GM12878 (cell line): ENCODE data around the gene CCDC85A. TPM values are rescaled to one million over a fixed set of nuclear protein-coding genes. Genes with fewer than 3 reads are reported as not detected.
"Not testable (repeated sequence)": the region's sequence is repeated elsewhere in the genome, so short reads cannot be mapped to it uniquely, and the experiment has no call there.

Experiments used
- ATAC-seq: fragments of 200-7000 bp; cut with Tn5 transposase; 3 replicates; pipeline ENCODE4 v1.9.1; 2020; ENCODE audit warnings: mild to moderate bottlenecking, moderate library complexity
- BruUV-seq: library from RNA; stranded (reverse); fragments of 400-500 nt; replicated peaks from 2 replicates; lab custom pipeline; 2021; lab: Mats Ljungman, UMichigan
- CTCF ChIA-PET: fragments of 300-600 bp; sonication (Branson Sonifier 250); formaldehyde crosslinking; extraction: SDS; loops from one replicate; lab custom pipeline; 2021; ENCODE audit warnings: inconsistent platforms; lab: Yijun Ruan, JAX
- POLR2A ChIA-PET: fragments of 350-600 bp; formaldehyde crosslinking; extraction: SDS; loops from one replicate; lab custom pipeline; 2021; ENCODE audit warnings: inconsistent platforms; lab: Charles Lee
- RAD21 ChIA-PET: fragments of 300-600 bp; sonication (Branson Sonifier 250); formaldehyde crosslinking; loops from one replicate; lab custom pipeline; 2023; ENCODE audit warnings: antibody characterized with exemption; ENCODE audit not compliant: unreplicated experiment; lab: Charles Lee
- SMC1A ChIA-PET: fragments of 300-600 bp; sonication (Branson Sonifier 250); formaldehyde crosslinking; loops from one replicate; lab custom pipeline; 2023; ENCODE audit not compliant: unreplicated experiment, uncharacterized antibody; lab: Charles Lee
- DNase-seq: peaks from one replicate; pipeline ENCODE4 v3.0.0-alpha.2; 2011; ENCODE audit warnings: low read depth, low spot score
- FAIRE-seq: peaks from 3 replicates; lab custom pipeline; 2011; peaks lifted over from hg19 to GRCh38; lab: Jason Lieb, UNC
- H2AFZ ChIP-seq: 2 replicates; pipeline ENCODE4 v1.6.0; 2011; ENCODE audit warnings: low read depth, low read length, control low read depth; ENCODE audit not compliant: control insufficient read depth
- H3K27ac ChIP-seq: 2 replicates; pipeline ENCODE4 v1.5.1; 2011; ENCODE audit warnings: control low read depth; ENCODE audit not compliant: control insufficient read depth, insufficient read depth
- H3K27me3 ChIP-seq, 2 experiments: replicated peaks in 1 of 2; 2 replicates each; pipeline versions ENCODE4 v1.6.0 to v1.6.1; 2011; ENCODE audit warnings: low read length in 1 of 2; ENCODE audit not compliant: control insufficient read depth in 2 of 2, insufficient read depth in 2 of 2
- H3K36me3 ChIP-seq, 2 experiments: 2 replicates each; pipeline ENCODE4 v1.5.1; 2011; ENCODE audit warnings: low read length in 1 of 2; ENCODE audit not compliant: control insufficient read depth in 2 of 2, insufficient read depth in 2 of 2
- H3K4me1 ChIP-seq: 2 replicates; pipeline ENCODE4 v1.6.1; 2011; ENCODE audit warnings: mild to moderate bottlenecking, low read length, moderate library complexity, mixed read lengths; ENCODE audit not compliant: control insufficient read depth, insufficient read depth
- H3K4me2 ChIP-seq: 2 replicates; pipeline ENCODE4 v1.6.0; 2011; ENCODE audit warnings: control low read depth; ENCODE audit not compliant: control insufficient read depth, insufficient read depth
- H3K4me3 ChIP-seq: fragments of 200-600 bp; sonication (generic); 2 replicates; pipeline ENCODE4 v1.5.1; 2016
- H3K79me2 ChIP-seq: 2 replicates; pipeline ENCODE4 v1.6.0; 2011; ENCODE audit warnings: low read length; ENCODE audit not compliant: control insufficient read depth, insufficient read depth
- H3K9ac ChIP-seq: 2 replicates; pipeline ENCODE4 v1.8.0; 2011; ENCODE audit warnings: low read length, control low read depth, mixed read lengths; ENCODE audit not compliant: control insufficient read depth, insufficient read depth
- H3K9me3 ChIP-seq: replicated peaks from 3 replicates; pipeline ENCODE4 v1.5.1; 2011; ENCODE audit warnings: mild to moderate bottlenecking, low read length; ENCODE audit not compliant: control insufficient read depth, insufficient read depth
- H4K20me1 ChIP-seq: 2 replicates; pipeline ENCODE4 v1.6.0; 2011; ENCODE audit not compliant: control insufficient read depth, insufficient read depth
- ASH2L ChIP-seq: fragments of 300-600, 200-600 bp; sonication (generic); IDR thresholded peaks from 2 replicates; pipeline ENCODE4 v1.6.1; 2017; ENCODE audit warnings: low read depth, mild to moderate bottlenecking, borderline replicate concordance
- IKZF2 ChIP-seq, 2 experiments: fragments of 450-650 bp; IDR thresholded peaks; 2 replicates each; pipeline ENCODE4 v1.6.1; 2017; ENCODE audit warnings: mild to moderate bottlenecking in 2 of 2, moderate library complexity in 2 of 2
- JUND ChIP-seq: IDR thresholded peaks from 2 replicates; pipeline ENCODE4 v1.6.1; 2012; ENCODE audit warnings: low read depth, mild to moderate bottlenecking, low read length, improper control_type of control experiment, moderate library complexity
- MYB ChIP-seq: fragments of 150-350 bp; IDR thresholded peaks from 2 replicates; pipeline ENCODE4 v1.6.1; 2014; ENCODE audit warnings: mild to moderate bottlenecking, low read depth, low read length, borderline replicate concordance
- RCOR1 ChIP-seq: conservative IDR thresholded peaks from 2 replicates; pipeline ENCODE4 v1.6.1; 2012; ENCODE audit warnings: low read depth, low read length, improper control_type of control experiment
- TCF12 ChIP-seq: IDR thresholded peaks from 2 replicates; pipeline ENCODE4 v1.6.1; 2011; ENCODE audit warnings: low read depth, mild to moderate bottlenecking, low read length
- ZSCAN29 ChIP-seq: fragments of 450-650 bp; IDR thresholded peaks from 2 replicates; pipeline ENCODE4 v1.6.1; 2017; ENCODE audit warnings: mild to moderate bottlenecking, moderate library complexity
- WGBS: methylation state at CpG from one replicate; pipeline ENCODE4 v1.1.6; 2016; ENCODE audit warnings: low lambda C conversion rate; ENCODE audit not compliant: insufficient replicate concordance, insufficient coverage; ENCODE audit errors: missing lambda C conversion rate; 5-methylcytosine and 5-hydroxymethylcytosine counted together
- in situ Hi-C: fragments of 300-500 bp; cut with MboI; formaldehyde crosslinking; loops from 9 replicates; pipeline ENCODE4 v1.14.3; 2018; ENCODE audit warnings: mixed read lengths
- intact Hi-C: fragments of 100-400 bp; cut with micrococcal nuclease; formaldehyde crosslinking; loops from one replicate; pipeline ENCODE4 v1.14.2; 2022; ENCODE audit not compliant: unreplicated experiment
- polyA plus RNA-seq, 11 experiments: library from polyadenylated mRNA; depleted of rRNA in 4 of 11; unstranded in 6 of 11; stranded (reverse) in 5 of 11; fragments of >200 nt; fragmentation: Nextera tagmentation in 4 of 11; fragmentation: Illumina TruSeq in 1 of 11; extraction: Ambion mirVana in 4 of 11; extraction: Trizol in 1 of 11; gene quantifications; 1 replicate in 1 of 11; 2 replicates in 10 of 11; pipeline versions ENCODE4 v1.2.1 to v1.2.3, GENCODE V29; 2011 to 2016; ENCODE audit warnings: inconsistent platforms in 2 of 11, missing spikeins in 2 of 11, low read depth in 1 of 11
- total RNA-seq, 4 experiments: library from RNA; depleted of rRNA in 3 of 4; stranded (reverse); fragments of >200 nt in 3 of 4; fragmentation: Illumina TruSeq in 1 of 4; extraction: Trizol in 1 of 4; gene quantifications; 2 replicates each; pipeline versions ENCODE4 v1.2.1 to v1.2.3, GENCODE V29; 2013 to 2021
- TF ChIP-seq, protein P1 (sequence below): IDR thresholded peaks from 2 replicates; pipeline ENCODE4 v1.6.1; 2012; ENCODE audit warnings: improper control_type of control experiment, low read depth, low read length; ENCODE audit not compliant: insufficient replicate concordance
- TF ChIP-seq, protein P2 (sequence below): fragments of 450-650 bp; IDR thresholded peaks from 2 replicates; pipeline ENCODE4 v1.6.1; 2017; ENCODE audit warnings: low read depth, mild to moderate bottlenecking, moderate library complexity

The CCDC85A gene
- total and polyA plus RNA-seq, 10 of the 15 experiments (the other 5 are each of a cell fraction or from before 2014, with no cell fraction given) = 0.02 to 0.57 (median 0.04) TPM; not detected in 7

DNA sequence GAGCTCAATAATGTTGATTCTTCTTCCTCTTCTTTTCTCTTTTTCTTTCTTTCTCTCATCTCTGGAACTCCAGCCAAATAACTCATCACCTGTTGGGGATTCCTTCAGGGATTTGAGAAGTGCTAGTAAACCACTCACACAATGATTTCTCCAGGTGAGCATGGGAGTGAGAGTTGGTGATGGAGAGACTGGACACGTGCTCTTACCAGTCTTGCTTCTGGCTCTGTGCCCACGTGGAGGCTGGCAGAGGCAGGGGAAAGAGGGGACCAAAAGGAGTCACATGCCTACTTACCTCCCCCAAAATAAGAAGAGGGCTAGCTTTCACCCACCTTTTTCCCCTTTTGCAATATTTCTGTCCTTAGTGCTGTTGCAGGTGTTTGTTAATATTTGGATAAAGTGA lies 28.6 kb upstream of the CCDC85A start:
- no peak for TF ChIP-seq TCF12
- TF ChIP-seq, protein P1, sequence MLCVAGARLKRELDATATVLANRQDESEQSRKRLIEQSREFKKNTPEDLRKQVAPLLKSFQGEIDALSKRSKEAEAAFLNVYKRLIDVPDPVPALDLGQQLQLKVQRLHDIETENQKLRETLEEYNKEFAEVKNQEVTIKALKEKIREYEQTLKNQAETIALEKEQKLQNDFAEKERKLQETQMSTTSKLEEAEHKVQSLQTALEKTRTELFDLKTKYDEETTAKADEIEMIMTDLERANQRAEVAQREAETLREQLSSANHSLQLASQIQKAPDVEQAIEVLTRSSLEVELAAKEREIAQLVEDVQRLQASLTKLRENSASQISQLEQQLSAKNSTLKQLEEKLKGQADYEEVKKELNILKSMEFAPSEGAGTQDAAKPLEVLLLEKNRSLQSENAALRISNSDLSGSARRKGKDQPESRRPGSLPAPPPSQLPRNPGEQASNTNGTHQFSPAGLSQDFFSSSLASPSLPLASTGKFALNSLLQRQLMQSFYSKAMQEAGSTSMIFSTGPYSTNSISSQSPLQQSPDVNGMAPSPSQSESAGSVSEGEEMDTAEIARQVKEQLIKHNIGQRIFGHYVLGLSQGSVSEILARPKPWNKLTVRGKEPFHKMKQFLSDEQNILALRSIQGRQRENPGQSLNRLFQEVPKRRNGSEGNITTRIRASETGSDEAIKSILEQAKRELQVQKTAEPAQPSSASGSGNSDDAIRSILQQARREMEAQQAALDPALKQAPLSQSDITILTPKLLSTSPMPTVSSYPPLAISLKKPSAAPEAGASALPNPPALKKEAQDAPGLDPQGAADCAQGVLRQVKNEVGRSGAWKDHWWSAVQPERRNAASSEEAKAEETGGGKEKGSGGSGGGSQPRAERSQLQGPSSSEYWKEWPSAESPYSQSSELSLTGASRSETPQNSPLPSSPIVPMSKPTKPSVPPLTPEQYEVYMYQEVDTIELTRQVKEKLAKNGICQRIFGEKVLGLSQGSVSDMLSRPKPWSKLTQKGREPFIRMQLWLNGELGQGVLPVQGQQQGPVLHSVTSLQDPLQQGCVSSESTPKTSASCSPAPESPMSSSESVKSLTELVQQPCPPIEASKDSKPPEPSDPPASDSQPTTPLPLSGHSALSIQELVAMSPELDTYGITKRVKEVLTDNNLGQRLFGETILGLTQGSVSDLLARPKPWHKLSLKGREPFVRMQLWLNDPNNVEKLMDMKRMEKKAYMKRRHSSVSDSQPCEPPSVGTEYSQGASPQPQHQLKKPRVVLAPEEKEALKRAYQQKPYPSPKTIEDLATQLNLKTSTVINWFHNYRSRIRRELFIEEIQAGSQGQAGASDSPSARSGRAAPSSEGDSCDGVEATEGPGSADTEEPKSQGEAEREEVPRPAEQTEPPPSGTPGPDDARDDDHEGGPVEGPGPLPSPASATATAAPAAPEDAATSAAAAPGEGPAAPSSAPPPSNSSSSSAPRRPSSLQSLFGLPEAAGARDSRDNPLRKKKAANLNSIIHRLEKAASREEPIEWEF = no peak
- TF ChIP-seq RCOR1 = no peak
- TF ChIP-seq ASH2L = no peak
- no peak for TF ChIP-seq JUND
- no peak for TF ChIP-seq IKZF2 (IDR thresholded peaks at IDR 0.05)
- no peak for TF ChIP-seq ZSCAN29
- TF ChIP-seq, protein P2, sequence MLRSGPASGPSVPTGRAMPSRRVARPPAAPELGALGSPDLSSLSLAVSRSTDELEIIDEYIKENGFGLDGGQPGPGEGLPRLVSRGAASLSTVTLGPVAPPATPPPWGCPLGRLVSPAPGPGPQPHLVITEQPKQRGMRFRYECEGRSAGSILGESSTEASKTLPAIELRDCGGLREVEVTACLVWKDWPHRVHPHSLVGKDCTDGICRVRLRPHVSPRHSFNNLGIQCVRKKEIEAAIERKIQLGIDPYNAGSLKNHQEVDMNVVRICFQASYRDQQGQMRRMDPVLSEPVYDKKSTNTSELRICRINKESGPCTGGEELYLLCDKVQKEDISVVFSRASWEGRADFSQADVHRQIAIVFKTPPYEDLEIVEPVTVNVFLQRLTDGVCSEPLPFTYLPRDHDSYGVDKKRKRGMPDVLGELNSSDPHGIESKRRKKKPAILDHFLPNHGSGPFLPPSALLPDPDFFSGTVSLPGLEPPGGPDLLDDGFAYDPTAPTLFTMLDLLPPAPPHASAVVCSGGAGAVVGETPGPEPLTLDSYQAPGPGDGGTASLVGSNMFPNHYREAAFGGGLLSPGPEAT = no peak
- TF ChIP-seq MYB = no peak
- TF ChIP-seq, all 136 proteins: peak for 0
- no peak for DNase-seq
- Histone ChIP-seq H3K27ac (no peak overlapping the region), H3K4me3 (no peak overlapping the region), H3K36me3 (no peaks in the 10 kb centered on the region), H4K20me1 (no peaks in the 10 kb centered on the region), H3K4me1 (no peaks in the 10 kb centered on the region), H3K4me2 (no peak overlapping the region), H3K9me3 (no peaks in the 10 kb centered on the region), H2AFZ (no peak overlapping the region), H3K79me2 (no peaks in the 10 kb centered on the region), H3K27me3 (no peaks in the 10 kb centered on the region; a peak in 1 of 4 replicates), H3K9ac (no peak overlapping the region)
- in situ Hi-C loops = no loop called here
- BruUV-seq = no TSS peak
- FAIRE-seq = no peak
- WGBS = 6% methylated on average over 2 of the region's 2 CpGs
- intact Hi-C loops = no loop called here
- ChIA-PET SMC1A (interaction anchor here (0.9 kb wide), 1 partner anchor 9 kb away, joined by 3 read pairs; no protein-coding TSS in a partner anchor), CTCF (interaction anchor here (1.1 to 1.2 kb wide), 2 partner anchors 26 to 28 kb away, joined by 3 read pairs; partner anchors contain the start of gene CCDC85A), POLR2A (no interaction called here), RAD21 (no interaction called here)
- no peak for ATAC-seq

DNA sequence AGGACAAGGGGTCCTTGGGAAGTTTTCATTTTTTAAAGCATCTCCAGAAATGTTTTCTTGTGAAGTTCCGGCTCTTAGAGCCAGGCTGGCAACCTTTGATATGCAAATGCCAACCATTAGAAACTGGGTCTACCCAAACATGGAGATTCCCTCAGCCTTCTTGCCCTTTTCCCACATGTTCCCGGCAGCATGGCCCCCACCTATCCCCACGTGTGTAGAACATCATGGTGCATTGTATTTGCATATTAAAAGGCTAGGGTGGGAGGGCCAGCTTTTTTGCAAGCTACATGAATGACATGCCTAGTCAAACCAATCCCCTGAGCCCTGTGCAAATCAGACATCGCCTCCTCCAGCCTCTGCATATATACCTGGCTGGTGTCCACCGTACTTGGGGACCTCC lies 23.9 kb upstream of the CCDC85A start:
- WGBS = 15% methylated on average over 5 of the region's 5 CpGs
- H3K9ac ChIP-seq, DNase-seq, H3K4me3 ChIP-seq, H4K20me1 ChIP-seq, H3K4me2 ChIP-seq, POLR2A ChIA-PET, intact Hi-C loops, H3K4me1 ChIP-seq, CTCF ChIA-PET, H3K9me3 ChIP-seq, H3K79me2 ChIP-seq, H3K27me3 ChIP-seq, BruUV-seq, in situ Hi-C loops, H2AFZ ChIP-seq, H3K36me3 ChIP-seq, H3K27ac ChIP-seq, SMC1A ChIA-PET, RAD21 ChIA-PET, ATAC-seq, FAIRE-seq: not testable (repeated sequence)
